Nephron (organoid): ENCODE results near the gene TRIM2.

Source experiments
- H3K27ac Mint-ChIP-seq, 3 experiments: 2 replicates each; pipeline ENCODE4 v1.8.0; 2020; ENCODE audit warnings: mixed read lengths in 3 of 3, mild to moderate bottlenecking in 2 of 3, moderate library complexity in 1 of 3
- H3K27me3 Mint-ChIP-seq: 2 replicates; pipeline ENCODE4 v1.8.0; 2021; ENCODE audit warnings: low read depth, mild to moderate bottlenecking, moderate library complexity, mixed read lengths
- H3K36me3 Mint-ChIP-seq: 2 replicates; pipeline ENCODE4 v1.8.0; 2020; ENCODE audit warnings: low read depth, mixed read lengths
- H3K4me1 Mint-ChIP-seq: 2 replicates; pipeline ENCODE4 v1.8.0; 2020; ENCODE audit warnings: mixed read lengths
- H3K4me3 Mint-ChIP-seq, 3 experiments: 2 replicates each; pipeline ENCODE4 v1.8.0; 2020; ENCODE audit warnings: mild to moderate bottlenecking in 3 of 3, mixed read lengths in 3 of 3, moderate library complexity in 2 of 3
- H3K9me3 Mint-ChIP-seq: 2 replicates; pipeline ENCODE4 v1.8.0; 2020; ENCODE audit warnings: mixed read lengths
- TF ChIP-seq, protein P1 (sequence below), 3 experiments: fragments of 200-600 bp; sonication (generic); IDR thresholded peaks; one replicate each; pipeline ENCODE4 v1.5.0; 2021; ENCODE audit warnings: antibody characterized with exemption in 3 of 3; ENCODE audit not compliant: unreplicated experiment in 3 of 3

The TRIM2 gene

GRCh38 chr4:153344131-153345011 lies 140.1 kb downstream of the TRIM2 start, which contains the start of gene MND1:
Gene MND1 (plus strand): TSS chr4:153344688. CDS start chr4:153344738, 50 bp downstream.
- Mint-ChIP-seq H3K27ac (peak within 1 kb of the TSS; percentile 88 to 91 (median 89)), H3K27me3 (peaks cover 4% of the 10 kb centered on the region), H3K9me3 (no peaks in the 10 kb centered on the region), H3K4me3 (peak within 1 kb of the TSS; percentile 94 to 98 (median 96)), H3K36me3 (peaks cover 7% of the 10 kb centered on the region), H3K4me1 (peaks cover 26% of the 10 kb centered on the region)
- TF ChIP-seq, protein P1, sequence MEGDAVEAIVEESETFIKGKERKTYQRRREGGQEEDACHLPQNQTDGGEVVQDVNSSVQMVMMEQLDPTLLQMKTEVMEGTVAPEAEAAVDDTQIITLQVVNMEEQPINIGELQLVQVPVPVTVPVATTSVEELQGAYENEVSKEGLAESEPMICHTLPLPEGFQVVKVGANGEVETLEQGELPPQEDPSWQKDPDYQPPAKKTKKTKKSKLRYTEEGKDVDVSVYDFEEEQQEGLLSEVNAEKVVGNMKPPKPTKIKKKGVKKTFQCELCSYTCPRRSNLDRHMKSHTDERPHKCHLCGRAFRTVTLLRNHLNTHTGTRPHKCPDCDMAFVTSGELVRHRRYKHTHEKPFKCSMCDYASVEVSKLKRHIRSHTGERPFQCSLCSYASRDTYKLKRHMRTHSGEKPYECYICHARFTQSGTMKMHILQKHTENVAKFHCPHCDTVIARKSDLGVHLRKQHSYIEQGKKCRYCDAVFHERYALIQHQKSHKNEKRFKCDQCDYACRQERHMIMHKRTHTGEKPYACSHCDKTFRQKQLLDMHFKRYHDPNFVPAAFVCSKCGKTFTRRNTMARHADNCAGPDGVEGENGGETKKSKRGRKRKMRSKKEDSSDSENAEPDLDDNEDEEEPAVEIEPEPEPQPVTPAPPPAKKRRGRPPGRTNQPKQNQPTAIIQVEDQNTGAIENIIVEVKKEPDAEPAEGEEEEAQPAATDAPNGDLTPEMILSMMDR (IDR thresholded peaks at IDR 0.05; ENCODE audit: unreplicated experiment in 3 of 3), result peak; percentile 98 to 99 (median 99)

DNA sequence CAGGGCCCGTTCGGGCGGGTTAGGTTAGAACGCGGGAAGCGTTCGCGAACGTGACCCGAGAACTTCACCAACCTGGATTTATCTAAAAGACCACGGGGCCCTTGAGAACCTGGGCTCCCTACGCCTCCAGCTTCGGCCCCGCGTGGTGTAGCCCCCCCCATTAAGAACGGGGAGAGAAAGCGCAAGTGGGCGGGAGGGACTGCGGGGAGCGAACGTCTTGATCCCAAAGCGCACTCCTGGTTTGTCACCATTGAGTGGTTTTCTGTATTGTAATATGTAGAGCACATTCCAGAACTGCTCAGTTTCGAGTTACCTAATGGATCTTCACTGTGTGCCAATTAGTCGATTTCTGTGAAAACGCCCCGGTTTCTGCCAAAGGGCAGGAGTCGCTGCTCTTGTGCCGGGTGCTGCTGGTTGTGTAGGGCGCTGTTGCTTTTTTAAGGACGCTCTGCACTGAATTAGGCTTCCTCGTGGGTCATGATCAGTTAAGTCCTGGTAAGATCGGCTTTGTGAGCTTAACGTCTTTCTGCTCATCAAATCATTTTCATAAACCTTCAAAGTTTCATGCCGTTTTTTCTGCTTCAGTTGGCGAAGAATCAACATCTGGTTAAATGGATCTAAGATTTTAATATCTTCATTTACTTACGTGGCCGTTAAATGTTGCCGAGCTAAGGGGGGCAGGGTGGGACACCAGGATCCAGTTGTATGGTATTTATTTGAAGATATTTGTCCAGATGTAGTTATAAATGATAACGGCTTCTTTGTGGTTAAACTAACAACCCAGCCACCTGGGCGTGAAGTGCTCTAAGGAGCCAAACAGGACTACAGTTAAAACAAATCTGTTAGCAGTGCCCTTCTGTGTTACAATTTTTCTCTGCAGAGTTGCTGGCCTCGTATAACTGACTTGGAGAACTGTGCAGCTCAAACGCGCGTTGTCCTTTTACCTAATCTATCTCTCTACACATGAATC lies 141.1 kb downstream of the TRIM2 start:
- Mint-ChIP-seq H3K4me3 (peak overlapping the region; percentile 94 to 98 (median 96)), H3K9me3 (no peaks in the 10 kb centered on the region), H3K36me3 (peaks cover under 1% of the 10 kb centered on the region), H3K27ac (peak overlapping the region; percentile 87 to 89 (median 88)), H3K27me3 (peaks cover 4% of the 10 kb centered on the region), H3K4me1 (peaks cover 28% of the 10 kb centered on the region)
- TF ChIP-seq, protein P1 (IDR thresholded peaks at IDR 0.05; ENCODE audit: unreplicated experiment in 3 of 3), result no peak

DNA sequence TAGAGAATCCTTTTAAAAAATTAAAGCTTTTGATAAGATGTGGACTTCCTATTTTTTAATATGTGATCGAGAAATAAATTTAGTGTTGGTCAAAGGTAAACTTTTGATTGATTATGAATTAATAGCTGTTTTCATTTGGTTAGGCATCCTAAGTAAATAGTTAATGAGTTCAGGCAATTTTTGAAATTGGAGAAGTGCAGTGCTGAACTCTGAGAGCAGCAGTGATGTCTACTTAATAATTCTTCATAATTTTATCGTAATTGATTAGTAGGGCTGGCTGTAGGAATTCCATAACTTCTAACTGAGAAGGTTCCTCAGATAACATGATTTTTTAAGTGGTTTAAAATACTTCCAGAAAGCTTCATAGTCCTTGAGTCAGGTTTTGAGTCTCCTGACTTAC lies 141.8 kb downstream of the TRIM2 start:
- peak overlapping the region in 1 of 3 experiments; percentile 88 for H3K27ac Mint-ChIP-seq
- peak overlapping the region; percentile 94 to 98 (median 96) for H3K4me3 Mint-ChIP-seq
- H3K4me1 Mint-ChIP-seq, result peaks cover 28% of the 10 kb centered on the region
- H3K27me3 Mint-ChIP-seq, result peaks cover 4% of the 10 kb centered on the region
- H3K9me3 Mint-ChIP-seq, result no peaks in the 10 kb centered on the region
- no peaks in the 10 kb centered on the region for H3K36me3 Mint-ChIP-seq
- TF ChIP-seq, protein P1 (IDR thresholded peaks at IDR 0.05; ENCODE audit: unreplicated experiment in 3 of 3), result no peak

DNA sequence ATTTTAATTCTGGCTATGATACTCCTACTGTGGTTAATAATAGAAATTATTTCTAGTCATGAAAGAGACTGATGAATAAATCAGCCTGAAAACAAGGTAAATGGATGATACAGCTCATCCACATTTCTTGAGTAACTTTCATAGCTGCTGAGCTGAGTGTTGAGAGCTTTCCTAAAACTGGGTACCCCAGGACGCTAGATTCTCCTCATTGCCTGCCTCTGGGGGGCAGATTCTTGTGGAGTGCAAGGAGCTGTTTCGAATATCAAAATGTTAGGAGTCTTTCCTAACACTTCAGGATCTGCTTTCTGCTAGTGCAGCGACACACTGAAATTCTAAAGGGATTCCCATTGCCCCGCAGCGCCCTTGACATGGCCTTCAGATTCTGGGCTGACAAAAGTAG lies 142.3 kb downstream of the TRIM2 start:
- Mint-ChIP-seq H3K27ac (peak overlapping the region in 2 of 3 experiments; percentile 2 to 80), H3K36me3 (no peaks in the 10 kb centered on the region), H3K9me3 (no peaks in the 10 kb centered on the region), H3K27me3 (peaks cover 4% of the 10 kb centered on the region), H3K4me1 (peaks cover 28% of the 10 kb centered on the region), H3K4me3 (peak overlapping the region; percentile 52 to 63 (median 57))
- TF ChIP-seq, protein P1 (IDR thresholded peaks at IDR 0.05; ENCODE audit: unreplicated experiment in 3 of 3), result no peak

GRCh38 chr4:153347117-153347516 lies 142.9 kb downstream of the TRIM2 start:
- Mint-ChIP-seq H3K27me3 (peaks cover 4% of the 10 kb centered on the region), H3K4me3 (peak overlapping the region in 1 of 3 experiments; percentile 57), H3K4me1 (peaks cover 28% of the 10 kb centered on the region), H3K9me3 (no peaks in the 10 kb centered on the region), H3K27ac (peak overlapping the region in 1 of 3 experiments; percentile 2), H3K36me3 (no peaks in the 10 kb centered on the region)
- TF ChIP-seq, protein P1 (IDR thresholded peaks at IDR 0.05; ENCODE audit: unreplicated experiment in 3 of 3), result no peak
